Measurements from ENCODE around the gene IQSEC2.

DNA sequence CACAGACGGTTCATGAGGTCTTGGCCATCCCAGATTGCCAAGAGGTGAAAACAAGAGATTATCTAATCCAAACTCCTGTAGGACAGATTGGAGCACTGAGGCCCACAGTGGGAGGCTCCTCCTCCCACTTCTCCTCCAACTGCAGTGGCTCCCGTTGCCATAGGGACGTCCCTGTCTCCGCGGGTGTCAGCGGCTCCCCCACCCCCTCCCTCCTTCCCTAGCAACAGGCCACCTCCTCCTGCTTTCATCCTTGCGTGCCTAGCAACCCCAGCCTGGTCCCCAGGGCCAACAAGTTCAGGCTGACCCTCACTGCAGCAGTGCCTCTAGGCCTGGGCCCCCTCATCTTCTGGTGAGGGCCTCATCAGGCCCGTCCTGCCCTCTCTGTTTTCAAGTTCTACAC is 6.8 kb upstream of the IQSEC2 start:
- no peak for TF ChIP-seq EZH2 (IDR thresholded peaks at IDR 0.05; ENCODE audit: borderline replicate concordance, insufficient read depth, low read depth, low read length, poor library complexity, severe bottlenecking)
- TF ChIP-seq, protein P1, sequence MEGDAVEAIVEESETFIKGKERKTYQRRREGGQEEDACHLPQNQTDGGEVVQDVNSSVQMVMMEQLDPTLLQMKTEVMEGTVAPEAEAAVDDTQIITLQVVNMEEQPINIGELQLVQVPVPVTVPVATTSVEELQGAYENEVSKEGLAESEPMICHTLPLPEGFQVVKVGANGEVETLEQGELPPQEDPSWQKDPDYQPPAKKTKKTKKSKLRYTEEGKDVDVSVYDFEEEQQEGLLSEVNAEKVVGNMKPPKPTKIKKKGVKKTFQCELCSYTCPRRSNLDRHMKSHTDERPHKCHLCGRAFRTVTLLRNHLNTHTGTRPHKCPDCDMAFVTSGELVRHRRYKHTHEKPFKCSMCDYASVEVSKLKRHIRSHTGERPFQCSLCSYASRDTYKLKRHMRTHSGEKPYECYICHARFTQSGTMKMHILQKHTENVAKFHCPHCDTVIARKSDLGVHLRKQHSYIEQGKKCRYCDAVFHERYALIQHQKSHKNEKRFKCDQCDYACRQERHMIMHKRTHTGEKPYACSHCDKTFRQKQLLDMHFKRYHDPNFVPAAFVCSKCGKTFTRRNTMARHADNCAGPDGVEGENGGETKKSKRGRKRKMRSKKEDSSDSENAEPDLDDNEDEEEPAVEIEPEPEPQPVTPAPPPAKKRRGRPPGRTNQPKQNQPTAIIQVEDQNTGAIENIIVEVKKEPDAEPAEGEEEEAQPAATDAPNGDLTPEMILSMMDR (IDR thresholded peaks at IDR 0.05) = no peak
